ENCODE measurements around the gene SNX27. TPM values are rescaled to one million over a fixed set of nuclear protein-coding genes. Genes with fewer than 3 reads are reported as not detected.

SNX27 gene
- total RNA-seq, 1 experiment from 2014 or later, result 42.2 TPM

DNA sequence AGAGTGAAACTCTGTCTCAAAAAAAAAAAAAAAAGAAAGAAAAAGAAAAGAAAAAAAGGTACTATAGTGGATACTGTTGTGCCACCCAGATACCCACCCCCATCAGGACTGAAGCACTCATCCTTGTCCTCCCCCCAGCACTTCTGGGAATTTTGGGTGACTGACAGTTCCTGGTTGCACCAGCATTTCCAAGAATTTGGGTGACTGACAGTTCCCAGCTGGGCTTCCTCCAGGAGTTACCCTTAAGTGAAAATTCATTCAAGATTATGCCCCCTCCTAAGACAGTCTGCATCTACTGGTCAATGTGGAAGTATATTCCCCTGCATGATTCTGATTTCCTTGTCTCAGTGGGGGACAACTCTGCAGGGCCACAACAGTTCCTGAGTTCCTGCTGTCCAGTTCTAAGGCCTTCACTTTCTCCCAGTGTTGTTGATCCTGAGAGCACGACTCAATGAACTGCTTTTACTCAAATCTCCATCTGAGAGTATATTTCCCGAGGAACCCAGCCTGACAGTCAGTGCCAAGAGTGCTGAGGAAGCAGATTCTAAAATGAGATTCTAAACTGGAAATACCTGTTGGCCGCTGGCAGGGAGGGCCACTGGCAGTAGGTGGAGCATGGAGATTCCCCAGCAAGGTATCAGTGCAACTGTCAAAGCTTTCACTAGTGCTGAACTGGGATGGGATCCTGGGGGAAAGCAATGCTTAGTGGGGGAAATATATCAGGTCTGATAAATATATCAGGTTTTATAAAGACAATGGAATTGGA, 127.9 kb downstream of the SNX27 start:
- ChIA-PET RAD21 (ENCODE audit: low non-redundant PET in 1 of 2, low total read pairs in 2 of 2, uncharacterized antibody in 2 of 2, unreplicated experiment in 2 of 2) (no interaction called here), POLR2A (no interaction called here), CTCF (no interaction called here)
- H3K27me3 ChIP-seq (ENCODE audit: insufficient read depth, low read length), result no peaks in the 10 kb centered on the region
- no peaks in the 10 kb centered on the region for H3K9me2 ChIP-seq (ENCODE audit: insufficient read depth)
- no TSS peak for BruUV-seq (replicated peaks)
- no peak overlapping the region for H3K4me3 ChIP-seq (replicated peaks in 1 of 2; ENCODE audit: low read depth in 1 of 2, low read length in 2 of 2)
- peaks cover 6 to 10% of the 10 kb centered on the region in 2 experiments; a peak in 2 of 4 replicates for H3K4me1 ChIP-seq (ENCODE audit: control insufficient read depth in 1 of 2, insufficient read depth in 2 of 2, low read length in 2 of 2)
- no peak; the same call in 1 of the 2 replicates for ATAC-seq
- H2AFZ ChIP-seq (ENCODE audit: low read depth, low read length, poor library complexity, severe bottlenecking), result no peak overlapping the region
- H3K36me3 ChIP-seq (ENCODE audit: control insufficient read depth in 1 of 2, insufficient read depth in 2 of 2, low read length in 2 of 2), result no peaks in the 10 kb centered on the region
- no peak overlapping the region for H3K9ac ChIP-seq (ENCODE audit: low read length)
- no peaks in the 10 kb centered on the region for H4K20me1 ChIP-seq (ENCODE audit: insufficient read depth)
- no peak for DNase-seq (ENCODE audit: low read depth, low spot score)
- no peaks in the 10 kb centered on the region for H3K79me2 ChIP-seq (ENCODE audit: insufficient read depth, low read length)
- peak overlapping the region; percentile 1; the same call in 1 of the 2 replicates for H3K4me2 ChIP-seq (ENCODE audit: low read length)
- H3K9me3 ChIP-seq (ENCODE audit: control insufficient read depth in 1 of 2, insufficient read depth in 1 of 2, low read depth in 1 of 2, low read length in 2 of 2), result peaks cover 0 to 7% of the 10 kb centered on the region in 2 experiments; a peak in 1 of 4 replicates
- intact Hi-C loops (cut with micrococcal nuclease), result no loop called here
- H3K27ac ChIP-seq (ENCODE audit: low read depth, low read length), result no peak overlapping the region
- TF ChIP-seq RAD21 (IDR thresholded peaks at IDR 0.05; ENCODE audit: low read depth), result peak; percentile 23; the same call in 1 of the 2 replicates
- TF ChIP-seq SP1 (IDR thresholded peaks at IDR 0.05; ENCODE audit: low read depth), result no peak

DNA sequence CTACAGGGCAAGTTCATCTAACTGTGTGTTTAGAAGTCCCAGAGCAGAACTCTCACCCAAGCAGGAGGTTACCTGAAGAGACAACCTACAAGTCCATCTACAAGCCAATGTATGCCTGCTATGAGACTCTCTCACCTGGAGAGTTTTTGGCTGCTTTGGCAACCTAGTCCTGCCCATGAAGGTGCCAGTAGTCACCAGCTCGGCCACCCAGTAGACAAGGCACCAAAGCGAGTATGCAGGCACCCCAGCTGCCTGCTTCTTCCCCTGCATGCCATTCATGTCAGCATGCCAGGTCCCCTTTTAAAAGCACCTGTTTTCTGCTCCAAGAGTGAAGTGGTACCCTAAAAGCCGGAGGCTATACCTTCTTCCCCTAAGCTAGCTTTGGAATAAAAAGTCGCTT, 129.7 kb downstream of the SNX27 start:
- ChIA-PET POLR2A (no interaction called here), RAD21 (ENCODE audit: low non-redundant PET in 1 of 2, low total read pairs in 2 of 2, uncharacterized antibody in 2 of 2, unreplicated experiment in 2 of 2) (no interaction called here), CTCF (no interaction called here)
- Histone ChIP-seq H4K20me1 (ENCODE audit: insufficient read depth) (no peaks in the 10 kb centered on the region), H2AFZ (ENCODE audit: low read depth, low read length, poor library complexity, severe bottlenecking) (no peak overlapping the region), H3K4me2 (ENCODE audit: low read length) (no peak overlapping the region), H3K4me1 (ENCODE audit: control insufficient read depth in 1 of 2, insufficient read depth in 2 of 2, low read length in 2 of 2) (peaks cover 6 to 7% of the 10 kb centered on the region in 2 experiments; a peak in 2 of 4 replicates), H3K9me2 (ENCODE audit: insufficient read depth) (no peaks in the 10 kb centered on the region), H3K27ac (ENCODE audit: low read depth, low read length) (no peak overlapping the region), H3K9ac (ENCODE audit: low read length) (no peak overlapping the region), H3K79me2 (ENCODE audit: insufficient read depth, low read length) (no peaks in the 10 kb centered on the region), H3K27me3 (ENCODE audit: insufficient read depth, low read length) (no peaks in the 10 kb centered on the region), H3K4me3 (replicated peaks in 1 of 2; ENCODE audit: low read depth in 1 of 2, low read length in 2 of 2) (no peak overlapping the region), H3K9me3 (ENCODE audit: control insufficient read depth in 1 of 2, insufficient read depth in 1 of 2, low read depth in 1 of 2, low read length in 2 of 2) (peaks cover 0 to 7% of the 10 kb centered on the region in 2 experiments; a peak in 1 of 4 replicates), H3K36me3 (ENCODE audit: control insufficient read depth in 1 of 2, insufficient read depth in 2 of 2, low read length in 2 of 2) (no peaks in the 10 kb centered on the region)
- TF ChIP-seq SIN3A (IDR thresholded peaks at IDR 0.05; ENCODE audit: low read depth), result no peak
- TF ChIP-seq, protein P1, sequence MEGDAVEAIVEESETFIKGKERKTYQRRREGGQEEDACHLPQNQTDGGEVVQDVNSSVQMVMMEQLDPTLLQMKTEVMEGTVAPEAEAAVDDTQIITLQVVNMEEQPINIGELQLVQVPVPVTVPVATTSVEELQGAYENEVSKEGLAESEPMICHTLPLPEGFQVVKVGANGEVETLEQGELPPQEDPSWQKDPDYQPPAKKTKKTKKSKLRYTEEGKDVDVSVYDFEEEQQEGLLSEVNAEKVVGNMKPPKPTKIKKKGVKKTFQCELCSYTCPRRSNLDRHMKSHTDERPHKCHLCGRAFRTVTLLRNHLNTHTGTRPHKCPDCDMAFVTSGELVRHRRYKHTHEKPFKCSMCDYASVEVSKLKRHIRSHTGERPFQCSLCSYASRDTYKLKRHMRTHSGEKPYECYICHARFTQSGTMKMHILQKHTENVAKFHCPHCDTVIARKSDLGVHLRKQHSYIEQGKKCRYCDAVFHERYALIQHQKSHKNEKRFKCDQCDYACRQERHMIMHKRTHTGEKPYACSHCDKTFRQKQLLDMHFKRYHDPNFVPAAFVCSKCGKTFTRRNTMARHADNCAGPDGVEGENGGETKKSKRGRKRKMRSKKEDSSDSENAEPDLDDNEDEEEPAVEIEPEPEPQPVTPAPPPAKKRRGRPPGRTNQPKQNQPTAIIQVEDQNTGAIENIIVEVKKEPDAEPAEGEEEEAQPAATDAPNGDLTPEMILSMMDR (IDR thresholded peaks at IDR 0.05 in 2 of 3, conservative IDR thresholded peaks at IDR 0.05 in 1 of 3; ENCODE audit: borderline replicate concordance in 1 of 3, insufficient read depth in 1 of 3, low read depth in 2 of 3, low read length in 2 of 3), result no peak
- no peak for TF ChIP-seq YY1 (IDR thresholded peaks at IDR 0.05; ENCODE audit: extremely low read depth, insufficient replicate concordance, low read depth, low read length)
- no peak for TF ChIP-seq SRF (IDR thresholded peaks at IDR 0.05; ENCODE audit: low read depth)
- TF ChIP-seq, protein P2, sequence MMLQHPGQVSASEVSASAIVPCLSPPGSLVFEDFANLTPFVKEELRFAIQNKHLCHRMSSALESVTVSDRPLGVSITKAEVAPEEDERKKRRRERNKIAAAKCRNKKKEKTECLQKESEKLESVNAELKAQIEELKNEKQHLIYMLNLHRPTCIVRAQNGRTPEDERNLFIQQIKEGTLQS (IDR thresholded peaks at IDR 0.05), result no peak
- no peak for TF ChIP-seq EZH2phosphoT487 (IDR thresholded peaks at IDR 0.05; ENCODE audit: borderline replicate concordance)
- no peak for TF ChIP-seq ELF1 (IDR thresholded peaks at IDR 0.05; ENCODE audit: borderline replicate concordance, low read depth)
- BruUV-seq (replicated peaks), result no TSS peak
- DNase-seq (ENCODE audit: low read depth, low spot score) (no peak), ATAC-seq (no peak)
- intact Hi-C loops (cut with micrococcal nuclease), result no loop called here

Measured in HCT116 (cell line).